ENCODE results near the gene TRPM4.
"Not testable (repeated sequence)": the region's sequence is repeated elsewhere in the genome, so short reads cannot be mapped to it uniquely, and the experiment has no call there.

The TRPM4 gene

DNA sequence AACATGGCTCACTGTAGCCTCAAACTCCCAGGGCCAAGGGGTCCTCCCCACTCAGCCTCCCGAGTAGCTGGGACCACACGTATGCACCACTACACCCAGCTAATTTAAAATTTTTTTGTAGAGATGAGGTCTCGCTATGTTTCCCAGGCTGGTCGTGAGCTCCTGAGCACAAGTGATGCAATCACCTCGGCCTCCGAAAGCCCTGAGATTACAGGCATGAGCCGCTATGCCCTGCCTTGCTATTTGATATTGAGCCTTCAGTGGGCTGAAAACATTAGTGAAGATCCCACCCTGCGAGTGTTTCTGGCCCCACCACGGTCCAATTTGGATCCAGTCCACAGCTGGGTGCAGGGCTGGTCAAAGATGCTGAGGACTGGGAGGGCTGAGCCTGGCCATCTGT, 65.9 kb downstream of the TRPM4 start:
- DNase-seq (ENCODE audit: extremely low read depth in 1 of 2, low read depth in 1 of 2), result no peak

DNA sequence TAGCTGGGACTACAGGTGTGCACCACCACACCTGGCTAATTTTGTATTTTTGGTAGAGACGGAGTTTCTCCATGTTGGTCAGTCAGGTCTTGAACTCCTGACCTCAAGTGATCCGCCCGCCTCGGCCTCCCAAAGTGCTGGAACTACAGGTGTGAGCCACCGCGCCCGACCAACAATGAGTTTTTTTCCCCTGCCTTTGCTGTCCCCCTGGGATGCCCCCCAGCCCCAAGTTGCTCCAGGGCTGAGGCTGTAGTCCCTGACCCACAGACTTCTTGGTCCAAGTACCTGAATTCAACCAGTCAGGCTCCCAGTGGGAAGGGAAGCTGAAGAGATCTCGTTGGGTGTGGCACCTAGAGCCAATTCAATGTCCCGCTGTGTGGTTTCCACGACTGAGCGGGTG, 66.8 kb downstream of the TRPM4 start:
- DNase-seq (ENCODE audit: extremely low read depth in 1 of 2, low read depth in 1 of 2), result not testable (repeated sequence)

DNA sequence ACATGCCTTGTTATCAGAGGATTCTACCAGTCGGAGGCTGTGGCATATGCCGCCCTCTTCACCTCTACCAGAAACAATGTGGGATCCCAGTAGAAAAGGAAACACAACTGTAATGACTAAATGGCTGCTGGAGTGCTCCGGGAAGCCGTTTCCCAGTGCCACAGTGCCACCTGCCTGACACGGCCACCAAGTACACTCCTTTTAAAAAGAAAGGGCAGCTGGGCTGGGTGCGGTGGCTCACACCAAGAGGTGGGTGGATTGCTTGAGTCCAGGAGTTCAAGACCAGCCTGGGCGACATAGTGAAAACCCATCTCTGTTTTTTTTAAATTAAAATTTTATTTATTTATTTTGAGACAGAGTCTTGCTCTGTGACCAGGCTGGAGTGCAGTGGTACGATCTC, 67.3 kb downstream of the TRPM4 start:
- DNase-seq (ENCODE audit: extremely low read depth in 1 of 2, low read depth in 1 of 2), result no peak

GRCh38 chr19:49229416-49229815, 71.8 kb downstream of the TRPM4 start:
- no peak for DNase-seq (ENCODE audit: extremely low read depth in 1 of 2, low read depth in 1 of 2)

DNA sequence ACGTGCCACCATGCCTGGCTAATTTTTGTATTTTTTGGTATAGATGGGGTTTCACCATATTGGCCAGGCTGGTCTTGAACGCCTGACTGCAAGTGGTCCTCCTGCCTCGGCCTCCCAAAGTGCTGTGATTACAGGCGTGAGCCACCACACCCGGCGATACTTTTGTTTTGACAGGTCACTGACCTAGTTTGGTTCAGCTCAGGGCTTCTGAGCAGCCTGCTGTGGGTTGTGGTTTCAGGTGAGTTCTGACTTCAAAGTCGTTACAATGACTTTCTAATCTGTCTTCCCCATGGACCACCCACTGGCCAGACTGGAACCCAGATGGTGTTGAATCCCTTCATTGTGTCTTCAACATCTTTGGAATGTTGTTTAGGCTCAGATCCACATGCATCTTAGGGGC, 73.8 kb downstream of the TRPM4 start:
- no peak for DNase-seq (ENCODE audit: extremely low read depth in 1 of 2, low read depth in 1 of 2)

- DNase-seq (ENCODE audit: extremely low read depth in 1 of 2, low read depth in 1 of 2), result no peak
These were observed 74.2 kb downstream of the TRPM4 start for GRCh38 chr19:49231804-49232203.

DNA sequence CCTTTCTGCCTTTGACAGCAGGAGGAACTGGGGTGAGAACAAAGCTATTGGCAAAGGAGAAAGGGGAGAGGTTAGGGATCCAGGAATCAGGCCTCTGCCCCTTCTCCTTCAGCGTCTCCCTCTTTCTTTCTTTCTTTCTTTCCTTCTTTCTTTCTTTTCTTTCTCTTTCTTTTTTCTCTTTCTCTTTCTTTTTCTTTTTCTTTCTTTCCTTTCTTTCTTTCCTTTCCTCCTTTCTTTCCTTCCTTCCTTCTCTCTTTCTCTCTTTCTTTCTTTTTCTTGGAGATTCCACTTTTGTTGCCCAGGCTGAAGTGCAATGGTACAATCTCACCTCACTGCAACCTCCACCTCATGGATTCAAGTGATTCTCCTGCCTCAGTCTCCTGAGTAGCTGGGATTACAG, 75.6 kb downstream of the TRPM4 start:
- no peak for DNase-seq (ENCODE audit: extremely low read depth in 1 of 2, low read depth in 1 of 2)

DNA sequence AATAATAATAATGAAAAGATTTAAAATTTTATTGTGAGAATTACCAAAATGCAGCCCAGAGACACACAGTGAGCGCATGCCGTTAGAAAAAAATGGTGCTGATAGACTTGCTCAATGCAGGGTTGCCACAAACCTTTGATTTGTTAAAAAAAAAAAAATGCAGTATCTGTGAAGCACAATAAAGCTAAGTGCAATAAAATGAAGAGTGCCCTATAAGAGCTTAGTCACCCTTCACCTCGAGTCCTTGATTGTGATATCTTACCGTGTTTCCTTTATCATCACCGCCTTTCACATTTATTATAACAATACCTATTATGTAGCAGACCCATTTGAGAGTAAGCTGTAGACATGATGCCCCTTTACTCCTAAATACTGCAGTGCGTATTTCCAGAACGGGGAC, 84.2 kb downstream of the TRPM4 start:
- DNase-seq (ENCODE audit: extremely low read depth in 1 of 2, low read depth in 1 of 2), result no peak

DNA sequence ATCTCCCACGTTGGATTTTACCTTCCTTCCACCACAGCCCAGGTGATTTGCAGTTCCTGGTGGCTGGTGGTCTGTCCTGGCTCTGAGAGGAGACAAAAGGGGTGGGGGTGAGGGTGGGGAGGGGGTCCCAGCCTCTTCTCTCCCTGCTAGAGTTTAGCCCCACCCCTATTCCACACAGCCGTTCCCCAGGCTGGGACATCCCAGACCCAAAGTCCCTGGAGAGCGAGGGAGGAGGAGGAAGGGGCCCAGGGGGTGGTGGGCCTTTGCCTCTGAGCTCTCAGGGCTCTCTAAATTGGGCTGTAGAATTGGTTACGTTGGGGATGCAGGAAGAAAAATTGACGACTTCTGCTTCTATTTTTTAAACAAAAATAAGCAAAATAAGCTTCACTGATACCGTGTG, 85.5 kb downstream of the TRPM4 start:
- DNase-seq (ENCODE audit: extremely low read depth in 1 of 2, low read depth in 1 of 2), result no peak

DNA sequence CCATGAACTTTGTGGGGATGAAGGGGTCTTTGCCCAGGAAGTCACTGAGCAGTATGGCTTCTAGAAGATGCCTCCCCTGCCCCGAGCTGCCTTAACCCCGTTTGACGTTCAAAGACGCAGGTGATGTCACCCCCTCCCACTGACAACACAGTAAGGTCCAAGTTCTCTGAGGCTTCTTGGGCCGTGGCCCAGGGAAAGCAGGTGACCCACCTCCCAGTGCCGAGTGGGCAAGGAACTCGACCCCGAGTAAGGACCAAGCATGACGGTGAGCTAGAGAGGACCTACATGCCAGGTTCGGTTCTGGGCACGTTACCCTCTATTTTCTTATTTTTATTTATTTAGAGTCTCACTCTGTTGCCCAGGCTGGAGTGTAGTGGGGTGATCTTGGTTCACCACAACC, 86.1 kb downstream of the TRPM4 start:
- no peak for DNase-seq (ENCODE audit: extremely low read depth in 1 of 2, low read depth in 1 of 2)

DNA sequence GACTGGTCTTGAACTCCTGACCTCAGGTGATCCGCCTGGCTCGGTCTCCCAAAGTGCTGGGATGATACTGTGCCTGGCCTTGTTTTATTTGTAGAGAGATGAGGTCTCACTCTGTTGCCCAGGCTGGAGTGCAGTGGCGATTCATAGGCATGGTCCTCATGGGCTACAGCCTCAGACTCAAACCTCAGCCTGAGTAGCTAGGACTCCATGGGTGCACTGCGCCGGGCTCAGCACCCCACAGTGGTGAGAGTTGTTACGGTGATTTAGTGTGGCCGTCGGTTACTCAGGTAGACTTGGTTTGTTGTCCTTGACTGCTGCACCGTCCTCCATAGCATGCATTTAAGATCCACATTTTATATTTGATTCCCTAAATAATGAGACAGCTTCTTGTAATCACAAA, 86.7 kb downstream of the TRPM4 start:
- DNase-seq (ENCODE audit: extremely low read depth in 1 of 2, low read depth in 1 of 2), result no peak

- no peak for DNase-seq (ENCODE audit: extremely low read depth in 1 of 2, low read depth in 1 of 2)
These were observed 90.1 kb downstream of the TRPM4 start for GRCh38 chr19:49247676-49248075.

DNA sequence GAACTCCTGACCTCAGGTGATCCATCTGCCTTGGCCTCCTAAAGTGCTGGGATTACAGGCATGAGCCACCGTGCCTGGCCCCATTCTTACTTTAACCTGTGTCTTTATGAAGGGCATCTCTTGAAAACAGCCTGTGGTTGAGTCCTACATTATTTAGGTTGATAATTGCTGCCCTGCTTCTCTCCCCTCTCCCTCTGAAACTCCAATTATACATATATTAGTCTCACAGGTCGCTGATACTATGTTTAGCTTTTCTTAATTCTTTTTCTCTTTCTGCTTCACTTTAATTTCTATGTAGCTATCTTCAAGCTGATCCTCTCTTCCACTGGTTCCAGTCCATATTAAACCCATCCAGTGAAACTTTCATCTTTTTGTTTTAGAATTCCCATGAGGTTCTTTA, 92.3 kb downstream of the TRPM4 start:
- DNase-seq (ENCODE audit: extremely low read depth in 1 of 2, low read depth in 1 of 2), result no peak

GRCh38 chr19:49255674-49256073, 98.1 kb downstream of the TRPM4 start:
- no peak for DNase-seq (ENCODE audit: extremely low read depth in 1 of 2, low read depth in 1 of 2)

GRCh38 chr19:49256691-49257090, 99.1 kb downstream of the TRPM4 start:
- DNase-seq (ENCODE audit: extremely low read depth in 1 of 2, low read depth in 1 of 2), result no peak
